Stimulated activated naive CD8-positive, alpha-beta T cell treated with anti-CD3 and anti-CD28 coated beads, Interleukin-15, Interleukin-2, amounts not matched to agents 100 U/mL and 50 U/mL, for 24 hours (primary cell): ENCODE results near the gene UNC50.

ENCODE experiments used
- ATAC-seq: fragments of 150-1000 bp; cut with Tn5 transposase; one replicate; pipeline ENCODE4 v1.10.0; 2021
- DNase-seq: peaks from one replicate; pipeline ENCODE4 v3.0.0; 2021

Gene UNC50

GRCh38 chr2:98664323-98664722, 55.9 kb downstream of the UNC50 start:
- DNase-seq, result no peak
- ATAC-seq, result peak; percentile 46

GRCh38 chr2:98665677-98666076, 57.3 kb downstream of the UNC50 start:
- ATAC-seq, result no peak

More at GRCh38 chr2:98665677-98666076, 57.3 kb downstream of the UNC50 start:
- DNase-seq, result no peak
